Psoas muscle (tissue), 8 donors: ENCODE measurements around the gene DBNDD1. TPM values are rescaled to one million over a fixed set of nuclear protein-coding genes. Genes with fewer than 3 reads are reported as not detected.
A peak's percentile ranks its signal among the peaks of the same experiment; 100 is the strongest.

Experiments
- ATAC-seq, 4 donors: fragments of 200-7000 bp; cut with Tn5 transposase; one replicate each; pipeline ENCODE4 v1.9.1; 2020; ENCODE audit warnings: moderate library complexity in 3 of 4, mild to moderate bottlenecking in 2 of 4
- DNase-seq, 2 donors: peaks; one replicate each; pipeline ENCODE4 v3.0.0-alpha.2; 2020
- H3K27ac ChIP-seq: fragments of 200-600 bp; one replicate; pipeline ENCODE4 v1.8.0; 2022
- H3K27me3 ChIP-seq, 3 donors: fragments of 200-600 bp in 1 of 3; one replicate each; pipeline versions ENCODE4 v1.6.1 to v1.8.0; 2013 to 2022; ENCODE audit warnings: low read length in 2 of 3, mild to moderate bottlenecking in 2 of 3, moderate library complexity in 1 of 3; ENCODE audit not compliant: insufficient read depth in 3 of 3
- H3K36me3 ChIP-seq, 2 donors: fragments of 200-600 bp in 1 of 2; one replicate each; pipeline versions ENCODE4 v1.6.1 to v1.8.0; 2013 to 2022; ENCODE audit warnings: low read depth in 1 of 2, mild to moderate bottlenecking in 1 of 2, moderate library complexity in 1 of 2; ENCODE audit not compliant: insufficient read depth in 1 of 2
- H3K4me1 ChIP-seq: fragments of 200-600 bp; one replicate; pipeline ENCODE4 v1.8.0; 2022
- H3K4me3 ChIP-seq: fragments of 200-600 bp; one replicate; pipeline ENCODE4 v1.8.0; 2022; ENCODE audit warnings: mild to moderate bottlenecking
- H3K9me3 ChIP-seq: fragments of 200-600 bp; one replicate; pipeline ENCODE4 v1.8.0; 2022
- CTCF ChIP-seq: fragments of 200-600 bp; IDR thresholded peaks from one replicate; pipeline ENCODE4 v1.8.0; 2022; ENCODE audit warnings: antibody characterized with exemption
- WGBS, 3 donors: extraction: QIAGEN DNeasy Blood & Tissue Kit; methylation state at CpG; one replicate each; pipeline versions ENCODE4 v1.1.6 to v1.1.7; 2013; 5-methylcytosine and 5-hydroxymethylcytosine counted together
- intact Hi-C, 2 donors: fragments of 100-400 bp; cut with DNase I; formaldehyde crosslinking; loops; one replicate each; pipeline versions ENCODE4 v1.11.0 to v1.14.2; 2022
- polyA plus RNA-seq, 3 donors: library from polyadenylated mRNA; stranded (reverse); fragments of 200-250 nt; gene quantifications; one replicate each; pipeline ENCODE4 v1.2.3, GENCODE V29; 2013
- total RNA-seq, 4 donors: library from RNA; stranded (reverse); fragmentation: NEBNext Ultra II Directional in 2 of 4; extraction: Animal tissue kit (Norgen Biotek cat#: 25700) in 2 of 4; gene quantifications; one replicate each; pipeline versions ENCODE4 v1.2.1 to v1.2.4, GENCODE V29; 2021 to 2023
- donor health status: healthy with polysubstance abuse.
- donor health status: DM: no; HTN: no; CAD: no; lungs with moderate emphysema.
- donor health status: Bipolar disorder and iron deficiency.
- donor health status: healthy.
- donor health status: DM: yes; HTN: yes; CAD: no.
- donor health status: DM: no; HTN: no; CAD: no.
- donor health status: DM: no; HTN: no; CAD: no.
- donor health status: DM: yes; HTN: yes; CAD: no.

Gene DBNDD1
- total and polyA plus RNA-seq, 7 donors, result 14.1 to 37.8 (median 20.2) TPM

GRCh38 chr16:90026135-90026534 lies 6.9 kb upstream of the DBNDD1 start:
- no peak for ATAC-seq
- no peak overlapping the region for H3K27ac ChIP-seq
- intact Hi-C loops, result no loop called here

GRCh38 chr16:90023078-90023447 lies 3.8 kb upstream of the DBNDD1 start:
- peaks cover 0 to 4% of the 10 kb centered on the region in 2 donors for H3K36me3 ChIP-seq
- H3K4me1 ChIP-seq, result peaks cover 32% of the 10 kb centered on the region
- H3K27ac ChIP-seq, result peak overlapping the region; percentile 59
- intact Hi-C loops, result no loop called here
- H3K4me3 ChIP-seq, result peak overlapping the region; percentile 86
- no peaks in the 10 kb centered on the region for H3K9me3 ChIP-seq
- WGBS, 3 donors, result 31 to 40% (median 35%) methylated on average over 7 of the region's 7 CpGs
- H3K27me3 ChIP-seq, result no peaks in the 10 kb centered on the region
- DNase-seq (no peak), ATAC-seq (peak in 1 of 4 donors; percentile 10)
- TF ChIP-seq CTCF, result no peak

More at GRCh38 chr16:90026135-90026534, 6.9 kb upstream of the DBNDD1 start:
- Histone ChIP-seq H3K27me3 (no peaks in the 10 kb centered on the region), H3K9me3 (no peaks in the 10 kb centered on the region), H3K36me3 (peaks cover 0 to 11% of the 10 kb centered on the region in 2 donors), H3K4me3 (no peak overlapping the region), H3K4me1 (peaks cover 19% of the 10 kb centered on the region)
- no peak for TF ChIP-seq CTCF
- DNase-seq, result no peak
- 75 to 79% (median 78%) methylated on average over 8 of the region's 8 CpGs for WGBS, 3 donors

DNA sequence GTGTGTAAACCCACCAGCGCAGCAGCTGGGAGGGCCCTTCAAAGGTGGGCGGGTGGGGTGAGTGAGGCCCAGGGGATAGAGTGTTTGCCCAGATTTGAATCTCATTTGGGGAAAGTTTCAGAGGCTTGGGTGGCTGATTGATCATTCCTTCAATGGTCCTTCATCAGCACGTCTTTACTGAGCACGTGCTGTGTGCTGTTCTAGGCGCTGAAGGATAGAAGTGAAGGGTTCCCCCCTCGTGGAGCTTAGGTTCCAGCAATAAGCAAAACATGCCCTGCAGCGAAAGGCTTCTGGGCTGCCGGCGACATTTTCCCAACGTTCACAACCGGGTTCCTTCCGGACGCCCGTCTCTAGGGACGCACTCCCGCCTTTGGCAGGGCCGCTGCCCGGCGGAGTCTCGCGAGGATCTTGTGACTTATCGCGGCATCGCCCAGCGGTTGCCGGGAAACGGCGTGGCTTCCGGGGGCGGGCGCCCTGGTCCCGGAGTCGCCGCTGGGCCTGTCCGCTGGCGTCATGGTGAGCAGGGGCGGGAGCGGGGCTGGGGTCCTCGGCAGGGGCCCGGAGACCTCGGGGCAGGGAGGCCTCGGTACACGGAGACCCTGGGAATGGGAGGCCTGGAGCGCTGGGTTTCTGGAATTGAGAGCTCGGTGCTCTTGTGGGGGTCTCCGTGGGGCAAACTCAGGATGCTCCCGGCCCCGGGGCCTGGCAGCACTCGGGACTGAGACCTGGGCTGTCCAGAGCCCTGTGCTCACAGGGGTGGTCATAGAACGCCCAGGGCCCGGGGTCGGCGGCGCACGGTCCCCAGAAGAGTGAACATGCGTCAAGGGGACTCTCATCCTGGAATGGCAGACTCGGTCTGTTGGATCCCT lies 3.2 kb upstream of the DBNDD1 start:
- Histone ChIP-seq H3K4me1 (peaks cover 32% of the 10 kb centered on the region), H3K27me3 (no peaks in the 10 kb centered on the region), H3K27ac (peak overlapping the region; percentile 59), H3K36me3 (no peaks in the 10 kb centered on the region), H3K9me3 (no peaks in the 10 kb centered on the region), H3K4me3 (peak overlapping the region; percentile 86)
- 5% methylated on average over 56 to 57 of the region's 57 CpGs for WGBS, 3 donors
- DNase-seq (peak; percentile 92 to 96), ATAC-seq (peak; percentile 75 to 92 (median 88))
- no peak for TF ChIP-seq CTCF
- intact Hi-C loops, result no loop called here

DNA sequence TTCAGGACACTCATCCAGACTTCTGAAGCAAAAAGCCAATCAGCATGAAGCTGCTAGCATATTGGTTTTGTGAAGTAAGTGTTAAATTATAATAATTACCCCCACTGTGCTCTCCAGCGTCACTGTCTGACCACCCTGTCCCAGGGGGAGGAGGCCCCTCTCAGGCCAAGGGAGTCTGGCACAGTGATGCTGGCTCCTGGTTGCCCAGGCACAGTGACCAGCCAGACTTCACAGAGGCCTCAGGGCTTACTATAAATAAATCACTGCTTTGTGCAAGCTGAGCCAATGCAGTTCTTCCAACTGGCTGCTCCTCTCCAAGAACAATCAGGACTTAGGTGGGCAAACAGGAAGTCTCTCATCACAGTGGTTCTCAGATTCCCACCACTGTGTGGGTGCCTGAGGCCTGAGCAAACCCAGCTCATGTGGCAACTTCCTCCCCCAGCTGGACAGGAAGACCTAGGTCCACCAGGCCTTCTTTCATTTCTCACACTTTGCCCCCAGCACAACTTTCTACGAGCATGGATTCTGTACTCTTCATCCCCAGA lies 1.7 kb upstream of the DBNDD1 start:
- H3K4me1 ChIP-seq, result peaks cover 42% of the 10 kb centered on the region
- H3K4me3 ChIP-seq, result peak overlapping the region; percentile 81
- intact Hi-C loops, result no loop called here
- WGBS, 3 donors, result 45 to 57% (median 46%) methylated on average over 2 of the region's 2 CpGs
- no peaks in the 10 kb centered on the region for H3K27me3 ChIP-seq
- peak overlapping the region; percentile 59 for H3K27ac ChIP-seq
- H3K9me3 ChIP-seq, result no peaks in the 10 kb centered on the region
- ATAC-seq (peak; percentile 52 to 69 (median 62)), DNase-seq (no peak)
- TF ChIP-seq CTCF, result no peak
- no peaks in the 10 kb centered on the region for H3K36me3 ChIP-seq
